Measurements from ENCODE around the gene LEKR1.
A peak's percentile ranks its signal among the peaks of the same experiment; 100 is the strongest.
"Not testable (repeated sequence)": the region's sequence is repeated elsewhere in the genome, so short reads cannot be mapped to it uniquely, and the experiment has no call there.

Gene LEKR1

DNA sequence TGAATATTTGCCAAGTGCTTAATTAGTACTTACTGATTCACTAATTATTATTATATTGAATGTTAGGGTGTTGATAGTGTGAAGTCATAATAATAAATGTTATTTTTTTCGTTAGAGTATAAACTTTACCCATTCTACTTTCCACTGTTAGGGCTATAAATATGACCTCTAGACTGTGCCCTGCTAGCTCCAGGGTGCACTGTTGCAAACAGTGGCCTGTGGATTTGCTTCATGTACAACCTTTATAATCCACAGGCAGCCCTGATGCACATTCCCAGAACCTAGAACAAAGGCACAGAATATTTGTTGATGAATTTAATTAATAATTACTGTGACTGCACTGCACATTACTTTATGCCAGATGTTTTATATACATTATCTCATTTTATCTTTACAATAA lies 28.8 kb upstream of the LEKR1 start:
- H3K4me3 ChIP-seq = no peak overlapping the region
- H3K36me3 ChIP-seq (ENCODE audit: insufficient read depth, low read length) = no peaks in the 10 kb centered on the region
- no peak for DNase-seq (ENCODE audit: low read depth, low spot score)
- H3K9ac ChIP-seq (ENCODE audit: insufficient read length) = no peak overlapping the region
- no peak overlapping the region for H3K27ac ChIP-seq
- TF ChIP-seq EZH2 (IDR thresholded peaks at IDR 0.05) (no peak), FOXP2 (optimal IDR thresholded peaks at IDR 0.05; ENCODE audit: control extremely low read depth, extremely low read length, insufficient read depth) (no peak), POLR2AphosphoS5 (IDR thresholded peaks at IDR 0.05; ENCODE audit: borderline replicate concordance, low read depth, low read length) (no peak)
- 0 out of 2 replicates have a peak, but pooled peaks cover 3% of the 10 kb centered on the region for H3K9me3 ChIP-seq (ENCODE audit: low read depth, low read length)

- not testable (repeated sequence) for DNase-seq (ENCODE audit: low read depth, low spot score); H3K27ac ChIP-seq; H3K9ac ChIP-seq (ENCODE audit: insufficient read length); H3K36me3 ChIP-seq (ENCODE audit: insufficient read depth, low read length); H3K4me3 ChIP-seq; H3K9me3 ChIP-seq (ENCODE audit: low read depth, low read length)
Measured at GRCh38 chr3:156800287-156800686, 25.9 kb upstream of the LEKR1 start.

DNA sequence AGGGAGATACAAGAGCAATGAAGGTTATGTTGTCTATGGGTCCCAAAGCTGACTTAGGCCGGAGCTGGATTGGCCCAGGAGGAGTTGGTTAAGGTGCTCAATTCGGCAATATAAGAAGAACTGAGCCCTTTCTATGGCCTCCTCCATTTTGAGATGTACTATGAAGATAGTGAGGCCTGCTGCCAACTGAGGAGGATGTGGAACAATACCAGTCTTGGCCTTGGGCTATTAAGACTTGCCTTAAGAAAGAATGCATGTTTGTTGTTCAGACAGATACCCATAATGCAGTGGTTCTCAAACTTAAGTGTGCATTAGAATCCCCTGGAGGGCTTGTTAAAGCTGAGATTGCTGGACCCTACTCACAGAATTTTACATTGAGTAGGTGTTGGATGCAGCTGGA lies 24.4 kb upstream of the LEKR1 start:
- H3K27ac ChIP-seq = no peak overlapping the region
- H3K4me3 ChIP-seq = no peak overlapping the region
- no peak overlapping the region for H3K9ac ChIP-seq (ENCODE audit: insufficient read length)
- TF ChIP-seq POLR2AphosphoS5 (IDR thresholded peaks at IDR 0.05; ENCODE audit: borderline replicate concordance, low read depth, low read length) (no peak), EZH2 (IDR thresholded peaks at IDR 0.05) (no peak), FOXP2 (optimal IDR thresholded peaks at IDR 0.05; ENCODE audit: control extremely low read depth, extremely low read length, insufficient read depth) (no peak)
- H3K9me3 ChIP-seq (ENCODE audit: low read depth, low read length) = 0 out of 2 replicates have a peak, but pooled peaks cover 3% of the 10 kb centered on the region
- no peak for DNase-seq (ENCODE audit: low read depth, low spot score)
- no peaks in the 10 kb centered on the region for H3K36me3 ChIP-seq (ENCODE audit: insufficient read depth, low read length)

DNA sequence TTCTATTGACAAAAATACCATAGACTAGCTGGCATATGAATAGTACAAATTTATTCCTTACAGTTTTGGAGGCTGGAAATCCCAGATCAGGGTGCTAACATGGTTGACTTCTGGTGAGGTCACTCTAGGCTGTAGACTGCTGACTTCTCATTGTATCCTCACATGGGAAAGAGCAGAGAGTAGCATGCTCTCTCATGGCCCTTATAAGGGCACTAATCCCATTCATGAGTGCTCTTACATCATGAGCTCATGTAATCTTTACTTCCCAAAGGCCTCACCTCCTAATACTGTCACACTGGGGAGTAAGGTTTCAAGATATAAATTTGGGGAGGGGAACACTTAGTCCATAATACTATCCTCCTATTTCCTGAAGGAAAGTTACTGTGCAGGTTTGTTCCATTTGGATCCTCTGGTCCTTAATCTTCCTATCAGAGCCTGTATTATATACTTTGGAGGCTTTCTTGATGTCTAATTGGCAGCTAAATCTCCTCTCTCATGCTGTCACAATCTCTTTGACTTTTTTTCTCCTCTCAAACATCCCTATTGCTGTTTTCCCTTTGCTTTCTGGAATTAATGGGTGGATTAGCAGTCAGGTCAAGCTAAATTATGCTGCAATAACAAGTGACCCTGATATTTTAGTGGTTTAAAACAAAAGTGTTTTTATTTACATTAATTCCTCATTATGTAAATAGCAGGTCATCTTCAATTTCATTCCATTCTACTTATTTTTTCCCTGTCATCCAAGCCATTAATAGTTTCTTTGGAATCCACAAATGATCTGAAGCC lies 23.1 kb upstream of the LEKR1 start:
- no peak overlapping the region for H3K9ac ChIP-seq (ENCODE audit: insufficient read length)
- no peak overlapping the region for H3K4me3 ChIP-seq
- no peak overlapping the region for H3K27ac ChIP-seq
- no peaks in the 10 kb centered on the region for H3K36me3 ChIP-seq (ENCODE audit: insufficient read depth, low read length)
- DNase-seq (ENCODE audit: low read depth, low spot score) = no peak
- TF ChIP-seq FOXP2 (optimal IDR thresholded peaks at IDR 0.05; ENCODE audit: control extremely low read depth, extremely low read length, insufficient read depth) (no peak), POLR2AphosphoS5 (IDR thresholded peaks at IDR 0.05; ENCODE audit: borderline replicate concordance, low read depth, low read length) (no peak), EZH2 (IDR thresholded peaks at IDR 0.05) (no peak)
- H3K9me3 ChIP-seq (ENCODE audit: low read depth, low read length) = 0 out of 2 replicates have a peak, but pooled peaks cover 3% of the 10 kb centered on the region

DNA sequence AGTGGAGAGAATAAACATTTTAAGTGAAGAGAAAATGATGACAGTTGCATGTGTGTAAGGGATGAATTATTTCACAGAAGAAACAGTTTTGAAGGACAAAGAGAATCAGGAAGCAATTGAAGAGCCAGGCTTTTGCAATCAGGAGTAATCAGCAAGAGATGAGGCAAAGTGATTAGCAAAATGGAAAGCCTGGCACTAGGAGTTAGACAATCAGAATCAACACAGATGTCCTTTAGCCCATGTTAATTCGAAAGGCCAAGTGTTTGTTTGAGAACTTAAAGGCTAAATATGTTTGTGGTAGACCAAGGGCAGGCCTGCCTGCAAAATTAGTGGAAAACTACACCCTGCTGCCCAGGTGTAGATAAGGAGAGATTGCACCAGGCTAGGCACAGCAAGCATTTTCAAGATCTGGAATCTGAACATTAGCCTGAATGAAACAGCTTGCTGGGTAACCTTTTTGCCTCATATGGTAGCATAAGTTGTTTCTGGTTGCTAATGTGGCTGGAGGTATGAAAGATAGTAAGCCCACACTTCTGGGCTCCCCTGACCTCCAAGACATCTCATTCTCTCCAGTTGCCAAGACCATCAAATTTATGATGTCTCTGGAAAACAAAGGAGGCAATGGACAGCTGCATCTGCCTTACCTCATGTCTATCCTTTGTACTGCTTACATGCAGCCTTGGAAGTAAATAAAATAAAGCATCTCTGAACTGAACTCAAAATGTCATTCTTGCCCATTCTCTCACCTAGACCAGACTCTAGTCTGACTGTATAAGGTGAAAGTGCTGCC lies 22.0 kb upstream of the LEKR1 start:
- no peak overlapping the region for H3K27ac ChIP-seq
- no peak for DNase-seq (ENCODE audit: low read depth, low spot score)
- no peaks in the 10 kb centered on the region for H3K36me3 ChIP-seq (ENCODE audit: insufficient read depth, low read length)
- TF ChIP-seq POLR2AphosphoS5 (IDR thresholded peaks at IDR 0.05; ENCODE audit: borderline replicate concordance, low read depth, low read length) = no peak
- no peak overlapping the region for H3K4me3 ChIP-seq
- 0 out of 2 replicates have a peak, but pooled peaks cover 3% of the 10 kb centered on the region for H3K9me3 ChIP-seq (ENCODE audit: low read depth, low read length)
- no peak overlapping the region for H3K9ac ChIP-seq (ENCODE audit: insufficient read length)

DNA sequence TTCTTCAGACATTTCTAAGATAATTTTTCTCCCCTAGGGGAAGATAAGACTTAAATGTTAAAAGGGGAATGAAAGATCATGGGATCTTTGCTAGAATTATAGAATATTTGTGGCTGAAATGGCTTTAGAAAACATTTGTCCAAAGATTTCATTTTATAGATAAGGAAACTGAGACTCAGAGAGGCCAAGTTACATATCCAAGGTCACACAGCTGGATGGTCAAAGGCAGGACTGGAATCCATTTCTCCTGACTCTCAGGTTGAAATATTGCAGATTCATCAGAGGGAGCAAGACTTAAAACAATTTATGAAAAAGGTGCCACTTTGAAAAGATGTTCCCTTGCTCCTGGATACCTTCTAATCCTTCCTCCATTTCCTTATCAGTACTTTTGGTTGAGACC lies 19.5 kb upstream of the LEKR1 start:
- Histone ChIP-seq H3K9me3 (ENCODE audit: low read depth, low read length) (no peaks in the 10 kb centered on the region), H3K9ac (ENCODE audit: insufficient read length) (no peak overlapping the region), H3K27ac (no peak overlapping the region), H3K36me3 (ENCODE audit: insufficient read depth, low read length) (no peaks in the 10 kb centered on the region), H3K4me3 (no peak overlapping the region)
- DNase-seq (ENCODE audit: low read depth, low spot score) = no peak
- TF ChIP-seq FOXP2 (optimal IDR thresholded peaks at IDR 0.05; ENCODE audit: control extremely low read depth, extremely low read length, insufficient read depth) = no peak
- TF ChIP-seq POLR2AphosphoS5 (IDR thresholded peaks at IDR 0.05; ENCODE audit: borderline replicate concordance, low read depth, low read length) = no peak
- no peak for TF ChIP-seq EZH2 (IDR thresholded peaks at IDR 0.05)

GRCh38 chr3:156808025-156808424 lies 18.1 kb upstream of the LEKR1 start:
- no peaks in the 10 kb centered on the region for H3K36me3 ChIP-seq (ENCODE audit: insufficient read depth, low read length)
- H3K9me3 ChIP-seq (ENCODE audit: low read depth, low read length) = no peaks in the 10 kb centered on the region
- TF ChIP-seq POLR2AphosphoS5 (IDR thresholded peaks at IDR 0.05; ENCODE audit: borderline replicate concordance, low read depth, low read length) = no peak
- TF ChIP-seq FOXP2 (optimal IDR thresholded peaks at IDR 0.05; ENCODE audit: control extremely low read depth, extremely low read length, insufficient read depth) = no peak
- TF ChIP-seq EZH2 (IDR thresholded peaks at IDR 0.05) = no peak
- no peak overlapping the region for H3K9ac ChIP-seq (ENCODE audit: insufficient read length)
- H3K27ac ChIP-seq = no peak overlapping the region
- DNase-seq (ENCODE audit: low read depth, low spot score) = no peak
- H3K4me3 ChIP-seq = no peak overlapping the region

- H3K27ac ChIP-seq = peak overlapping the region; percentile 34; the same call in 1 of the 2 replicates
- no peaks in the 10 kb centered on the region for H3K9me3 ChIP-seq (ENCODE audit: low read depth, low read length)
- H3K9ac ChIP-seq (ENCODE audit: insufficient read length) = no peak overlapping the region
- DNase-seq (ENCODE audit: low read depth, low spot score) = no peak
- no peak overlapping the region for H3K4me3 ChIP-seq
- no peaks in the 10 kb centered on the region for H3K36me3 ChIP-seq (ENCODE audit: insufficient read depth, low read length)
- TF ChIP-seq POLR2AphosphoS5 (IDR thresholded peaks at IDR 0.05; ENCODE audit: borderline replicate concordance, low read depth, low read length) = no peak
- TF ChIP-seq EZH2 (IDR thresholded peaks at IDR 0.05) = no peak
- no peak for TF ChIP-seq FOXP2 (optimal IDR thresholded peaks at IDR 0.05; ENCODE audit: control extremely low read depth, extremely low read length, insufficient read depth)
Measured at GRCh38 chr3:156811089-156811862, 14.9 kb upstream of the LEKR1 start.

Measured in SK-N-MC (cell line).